ENCODE results near the gene FAM199X.

The FAM199X gene

GRCh38 chrX:104183685-104184084 lies 17.4 kb downstream of the FAM199X start:
- Histone ChIP-seq H3K9me3 (ENCODE audit: insufficient read depth, low read depth, low read length) (no peaks in the 10 kb centered on the region), H3K27me3 (ENCODE audit: insufficient read depth, low read length, poor library complexity, severe bottlenecking) (no peaks in the 10 kb centered on the region), H3F3A (ENCODE audit: low read depth) (no peaks in the 10 kb centered on the region), H3K4me3 (ENCODE audit: low read length, poor library complexity, severe bottlenecking) (no peak overlapping the region), H3K79me2 (ENCODE audit: insufficient read depth, low read length) (peaks cover 16% of the 10 kb centered on the region; the same call in 1 of the 2 replicates), H4K20me1 (ENCODE audit: insufficient read depth, low read length, poor library complexity, severe bottlenecking) (no peaks in the 10 kb centered on the region), H3K9ac (ENCODE audit: low read depth, low read length, poor library complexity, severe bottlenecking) (no peak overlapping the region), H3K4me2 (ENCODE audit: low read depth, low read length, poor library complexity, severe bottlenecking) (no peak overlapping the region), H3K9me2 (replicated peaks; ENCODE audit: low read depth, low read length) (no peaks in the 10 kb centered on the region), H2AFZ (ENCODE audit: low read length) (no peak overlapping the region), H3K4me1 (ENCODE audit: insufficient read depth, low read length, poor library complexity, severe bottlenecking) (no peaks in the 10 kb centered on the region), H3K36me3 (ENCODE audit: insufficient read depth, low read length) (peaks cover 25% of the 10 kb centered on the region; the same call in 1 of the 2 replicates)
- TF ChIP-seq CTCF (conservative IDR thresholded peaks at IDR 0.05; ENCODE audit: low read length): no peak
- no peak for TF ChIP-seq EZH2phosphoT487 (IDR thresholded peaks at IDR 0.05; ENCODE audit: borderline replicate concordance)

GRCh38 chrX:104187931-104188330 lies 21.7 kb downstream of the FAM199X start:
- Histone ChIP-seq H3K79me2 (ENCODE audit: insufficient read depth, low read length) (peaks cover 5% of the 10 kb centered on the region; the same call in 1 of the 2 replicates), H3K9me3 (ENCODE audit: insufficient read depth, low read depth, low read length) (no peaks in the 10 kb centered on the region), H3K4me2 (ENCODE audit: low read depth, low read length, poor library complexity, severe bottlenecking) (no peak overlapping the region), H3K36me3 (ENCODE audit: insufficient read depth, low read length) (peaks cover 56% of the 10 kb centered on the region; the same call in 1 of the 2 replicates), H3K9me2 (replicated peaks; ENCODE audit: low read depth, low read length) (no peaks in the 10 kb centered on the region), H3K27me3 (ENCODE audit: insufficient read depth, low read length, poor library complexity, severe bottlenecking) (no peaks in the 10 kb centered on the region), H2AFZ (ENCODE audit: low read length) (no peak overlapping the region), H3K4me3 (ENCODE audit: low read length, poor library complexity, severe bottlenecking) (no peak overlapping the region), H3K4me1 (ENCODE audit: insufficient read depth, low read length, poor library complexity, severe bottlenecking) (no peaks in the 10 kb centered on the region), H3K9ac (ENCODE audit: low read depth, low read length, poor library complexity, severe bottlenecking) (no peak overlapping the region), H3F3A (ENCODE audit: low read depth) (no peaks in the 10 kb centered on the region), H4K20me1 (ENCODE audit: insufficient read depth, low read length, poor library complexity, severe bottlenecking) (no peaks in the 10 kb centered on the region)
- TF ChIP-seq EZH2phosphoT487 (IDR thresholded peaks at IDR 0.05; ENCODE audit: borderline replicate concordance) (no peak), CTCF (conservative IDR thresholded peaks at IDR 0.05; ENCODE audit: low read length) (no peak)

GRCh38 chrX:104189837-104190236 lies 23.6 kb downstream of the FAM199X start:
- Histone ChIP-seq H3K4me1 (ENCODE audit: insufficient read depth, low read length, poor library complexity, severe bottlenecking) (no peaks in the 10 kb centered on the region), H3K36me3 (ENCODE audit: insufficient read depth, low read length) (peaks cover 56% of the 10 kb centered on the region; the same call in 1 of the 2 replicates), H3K4me3 (ENCODE audit: low read length, poor library complexity, severe bottlenecking) (no peak overlapping the region), H3K9me3 (ENCODE audit: insufficient read depth, low read depth, low read length) (no peaks in the 10 kb centered on the region), H3K79me2 (ENCODE audit: insufficient read depth, low read length) (no peaks in the 10 kb centered on the region), H3K27me3 (ENCODE audit: insufficient read depth, low read length, poor library complexity, severe bottlenecking) (no peaks in the 10 kb centered on the region), H3K9me2 (replicated peaks; ENCODE audit: low read depth, low read length) (no peaks in the 10 kb centered on the region), H4K20me1 (ENCODE audit: insufficient read depth, low read length, poor library complexity, severe bottlenecking) (no peaks in the 10 kb centered on the region), H2AFZ (ENCODE audit: low read length) (no peak overlapping the region), H3F3A (ENCODE audit: low read depth) (no peaks in the 10 kb centered on the region), H3K9ac (ENCODE audit: low read depth, low read length, poor library complexity, severe bottlenecking) (no peak overlapping the region), H3K4me2 (ENCODE audit: low read depth, low read length, poor library complexity, severe bottlenecking) (no peak overlapping the region)
- TF ChIP-seq EZH2phosphoT487 (IDR thresholded peaks at IDR 0.05; ENCODE audit: borderline replicate concordance) (no peak), CTCF (conservative IDR thresholded peaks at IDR 0.05; ENCODE audit: low read length) (no peak)
